HEK293 (cell line): ENCODE results near the gene CEP295NL.

Experiments
- KLF10 ChIP-seq: fragments of 450-650 bp; IDR thresholded peaks from 2 replicates; pipeline ENCODE4 v1.5.1; 2018; ENCODE audit warnings: missing biosample characterization, mild to moderate bottlenecking, missing genetic modification characterization
- MYNN ChIP-seq: fragments of 450-650 bp; formaldehyde crosslinking; IDR thresholded peaks from 2 replicates; pipeline ENCODE4 v1.5.1; 2016; ENCODE audit warnings: missing biosample characterization, missing genetic modification characterization, borderline replicate concordance
- REPIN1 ChIP-seq: fragments of 450-650 bp; formaldehyde crosslinking; IDR thresholded peaks from 2 replicates; pipeline ENCODE4 v1.5.1; 2017; ENCODE audit warnings: missing biosample characterization, missing genetic modification characterization, low read depth
- TRIM28 ChIP-seq: IDR thresholded peaks from 2 replicates; pipeline ENCODE4 v1.6.1; 2011; ENCODE audit warnings: low read length, control low read depth, borderline replicate concordance
- YY1 ChIP-seq: fragments of 450-650 bp; formaldehyde crosslinking; IDR thresholded peaks from 2 replicates; pipeline ENCODE4 v1.5.1; 2018; ENCODE audit warnings: missing biosample characterization, missing genetic modification characterization
- YY2 ChIP-seq: fragments of 450-650 bp; formaldehyde crosslinking; IDR thresholded peaks from 2 replicates; pipeline ENCODE4 v1.5.1; 2016; ENCODE audit warnings: missing biosample characterization, missing genetic modification characterization
- ZFP3 ChIP-seq: fragments of 450-650 bp; formaldehyde crosslinking; IDR thresholded peaks from 2 replicates; pipeline ENCODE4 v1.5.1; 2016; ENCODE audit warnings: low read depth, missing biosample characterization, missing genetic modification characterization
- ZIC2 ChIP-seq: fragments of 450-650 bp; formaldehyde crosslinking; IDR thresholded peaks from 2 replicates; pipeline ENCODE4 v1.5.1; 2016; ENCODE audit warnings: missing biosample characterization, missing genetic modification characterization
- ZNF114 ChIP-seq: fragments of 450-650 bp; formaldehyde crosslinking; IDR thresholded peaks from 2 replicates; pipeline ENCODE4 v1.5.0; 2017; ENCODE audit warnings: missing biosample characterization, missing genetic modification characterization
- ZNF174 ChIP-seq: fragments of 450-650 bp; formaldehyde crosslinking; IDR thresholded peaks from 2 replicates; pipeline ENCODE4 v1.5.0; 2017; ENCODE audit warnings: missing biosample characterization, mild to moderate bottlenecking, missing genetic modification characterization
- ZNF184 ChIP-seq: fragments of 450-650 bp; IDR thresholded peaks from 2 replicates; pipeline ENCODE4 v1.5.1; 2018; ENCODE audit warnings: missing biosample characterization, mild to moderate bottlenecking, missing genetic modification characterization
- ZNF239 ChIP-seq: fragments of 450-650 bp; formaldehyde crosslinking; IDR thresholded peaks from 2 replicates; pipeline ENCODE4 v1.5.1; 2016; ENCODE audit warnings: missing biosample characterization, missing genetic modification characterization
- ZNF335 ChIP-seq: fragments of 450-650 bp; formaldehyde crosslinking; conservative IDR thresholded peaks from 2 replicates; pipeline ENCODE4 v1.5.1; 2016; ENCODE audit warnings: missing biosample characterization, missing genetic modification characterization
- ZNF341 ChIP-seq: fragments of 450-650 bp; formaldehyde crosslinking; IDR thresholded peaks from 2 replicates; pipeline ENCODE4; 2016; ENCODE audit warnings: low read depth, missing biosample characterization, missing genetic modification characterization
- ZNF391 ChIP-seq: fragments of 450-650 bp; formaldehyde crosslinking; IDR thresholded peaks from 2 replicates; pipeline ENCODE4 v1.5.1; 2016; ENCODE audit warnings: low read depth, missing biosample characterization, missing genetic modification characterization, borderline replicate concordance
- ZNF404 ChIP-seq: fragments of 450-650 bp; formaldehyde crosslinking; IDR thresholded peaks from 2 replicates; pipeline ENCODE4 v1.5.1; 2017; ENCODE audit warnings: missing biosample characterization, missing genetic modification characterization
- ZNF501 ChIP-seq: fragments of 450-650 bp; formaldehyde crosslinking; IDR thresholded peaks from 2 replicates; pipeline ENCODE4 v1.5.1; 2016; ENCODE audit warnings: missing biosample characterization, missing genetic modification characterization
- ZNF510 ChIP-seq: fragments of 450-650 bp; formaldehyde crosslinking; IDR thresholded peaks from 2 replicates; pipeline ENCODE4 v1.5.1; 2018; ENCODE audit warnings: mild to moderate bottlenecking, missing genetic modification characterization, missing biosample characterization; ENCODE audit not compliant: insufficient replicate concordance
- ZNF521 ChIP-seq: fragments of 450-650 bp; formaldehyde crosslinking; IDR thresholded peaks from 2 replicates; pipeline ENCODE4 v1.5.1; 2017; ENCODE audit warnings: missing biosample characterization, mild to moderate bottlenecking, missing genetic modification characterization
- ZNF530 ChIP-seq: fragments of 450-650 bp; formaldehyde crosslinking; IDR thresholded peaks from 2 replicates; pipeline ENCODE4 v1.5.1; 2016; ENCODE audit warnings: low read depth, missing biosample characterization, missing genetic modification characterization
- ZNF624 ChIP-seq: fragments of 450-650 bp; formaldehyde crosslinking; IDR thresholded peaks from 2 replicates; pipeline ENCODE4 v1.5.1; 2017; ENCODE audit warnings: missing biosample characterization, missing genetic modification characterization
- ZNF654 ChIP-seq: fragments of 450-650 bp; formaldehyde crosslinking; IDR thresholded peaks from 2 replicates; pipeline ENCODE4 v1.5.1; 2016; ENCODE audit warnings: low read depth, missing biosample characterization, missing genetic modification characterization
- ZNF660 ChIP-seq: fragments of 450-650 bp; IDR thresholded peaks from 2 replicates; pipeline ENCODE4 v1.5.1; 2018; ENCODE audit warnings: missing biosample characterization, mild to moderate bottlenecking, missing genetic modification characterization
- ZSCAN23 ChIP-seq: fragments of 450-650 bp; formaldehyde crosslinking; IDR thresholded peaks from 2 replicates; pipeline ENCODE4 v1.5.1; 2016; ENCODE audit warnings: missing biosample characterization, missing genetic modification characterization
- TF ChIP-seq, protein P1 (sequence below): fragments of 450-650 bp; formaldehyde crosslinking; IDR thresholded peaks from 2 replicates; pipeline ENCODE4 v1.5.1; 2017; ENCODE audit warnings: missing biosample characterization, missing genetic modification characterization
- TF ChIP-seq, protein P2 (sequence below): fragments of 450-650 bp; formaldehyde crosslinking; IDR thresholded peaks from 2 replicates; pipeline ENCODE4 v1.5.1; 2016; ENCODE audit warnings: missing biosample characterization, missing genetic modification characterization
- TF ChIP-seq, protein P3 (sequence below): fragments of 450-650 bp; formaldehyde crosslinking; IDR thresholded peaks from 2 replicates; pipeline ENCODE4 v1.5.1; 2016; ENCODE audit warnings: missing biosample characterization, missing genetic modification characterization
- TF ChIP-seq, protein P4 (sequence below): fragments of 450-650 bp; formaldehyde crosslinking; IDR thresholded peaks from 2 replicates; pipeline ENCODE4 v1.5.1; 2016; ENCODE audit warnings: missing biosample characterization, missing genetic modification characterization
- TF ChIP-seq, protein P5 (sequence below): fragments of 450-650 bp; formaldehyde crosslinking; IDR thresholded peaks from 2 replicates; pipeline ENCODE4 v1.5.1; 2016; ENCODE audit warnings: missing biosample characterization, missing genetic modification characterization
- TF ChIP-seq, protein P6 (sequence below): fragments of 450-650 bp; formaldehyde crosslinking; IDR thresholded peaks from 2 replicates; pipeline ENCODE4 v1.5.1; 2016; ENCODE audit warnings: missing biosample characterization, missing genetic modification characterization

CEP295NL gene

DNA sequence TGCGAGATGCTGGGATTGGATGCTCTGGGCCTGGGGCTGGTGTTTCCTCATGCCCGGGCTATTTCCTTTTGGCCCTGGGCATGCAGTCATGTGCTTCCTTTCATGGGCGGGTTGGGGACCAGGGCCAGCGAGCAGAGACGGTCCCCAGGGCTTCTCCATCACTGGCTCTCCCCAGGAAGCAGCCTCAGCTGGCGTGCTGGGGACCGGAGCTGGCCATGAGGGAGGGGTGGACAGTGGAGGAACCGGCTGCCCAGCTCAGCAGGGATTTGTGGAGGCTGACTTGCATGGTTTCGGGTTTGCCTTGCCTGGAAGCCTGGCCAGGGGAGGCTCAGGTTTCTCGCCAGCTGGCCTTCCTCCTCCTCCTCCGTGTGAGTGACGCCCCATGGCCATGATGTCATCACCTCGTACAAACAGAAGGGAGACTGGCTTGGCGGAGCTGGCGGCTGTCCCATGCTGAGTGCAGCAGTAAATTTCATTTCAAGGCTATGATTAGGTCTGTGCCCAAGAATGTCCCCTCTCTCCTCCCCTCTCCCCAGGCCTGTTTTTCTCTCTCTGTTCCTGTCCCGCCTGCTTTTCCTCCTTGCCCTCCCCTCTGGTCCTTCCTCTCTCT, 31.1 kb upstream of the CEP295NL start (continued):
- peak; percentile 97 for TF ChIP-seq ZNF341 (tag by site-specific recombination)
- TF ChIP-seq REPIN1 = no peak
- TF ChIP-seq, protein P1, sequence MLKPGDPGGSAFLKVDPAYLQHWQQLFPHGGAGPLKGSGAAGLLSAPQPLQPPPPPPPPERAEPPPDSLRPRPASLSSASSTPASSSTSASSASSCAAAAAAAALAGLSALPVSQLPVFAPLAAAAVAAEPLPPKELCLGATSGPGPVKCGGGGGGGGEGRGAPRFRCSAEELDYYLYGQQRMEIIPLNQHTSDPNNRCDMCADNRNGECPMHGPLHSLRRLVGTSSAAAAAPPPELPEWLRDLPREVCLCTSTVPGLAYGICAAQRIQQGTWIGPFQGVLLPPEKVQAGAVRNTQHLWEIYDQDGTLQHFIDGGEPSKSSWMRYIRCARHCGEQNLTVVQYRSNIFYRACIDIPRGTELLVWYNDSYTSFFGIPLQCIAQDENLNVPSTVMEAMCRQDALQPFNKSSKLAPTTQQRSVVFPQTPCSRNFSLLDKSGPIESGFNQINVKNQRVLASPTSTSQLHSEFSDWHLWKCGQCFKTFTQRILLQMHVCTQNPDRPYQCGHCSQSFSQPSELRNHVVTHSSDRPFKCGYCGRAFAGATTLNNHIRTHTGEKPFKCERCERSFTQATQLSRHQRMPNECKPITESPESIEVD (tag by site-specific recombination) = no peak
- TF ChIP-seq ZNF114 (tag by site-specific recombination) = no peak
- TF ChIP-seq ZIC2 (tag by site-specific recombination) = peak; percentile 94
- TF ChIP-seq ZNF184 (tag by site-specific recombination) = no peak; the same call in 1 of the 2 replicates
- no peak for TF ChIP-seq YY2
- peak; percentile 85 for TF ChIP-seq KLF10 (tag by site-specific recombination)
- TF ChIP-seq, protein P2, sequence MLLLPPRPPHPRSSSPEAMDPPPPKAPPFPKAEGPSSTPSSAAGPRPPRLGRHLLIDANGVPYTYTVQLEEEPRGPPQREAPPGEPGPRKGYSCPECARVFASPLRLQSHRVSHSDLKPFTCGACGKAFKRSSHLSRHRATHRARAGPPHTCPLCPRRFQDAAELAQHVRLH (tag by site-specific recombination) = no peak
- TF ChIP-seq MYNN (tag by site-specific recombination) = no peak
- peak; percentile 68; the same call in 1 of the 2 replicates for TF ChIP-seq ZNF501
- TF ChIP-seq, protein P3, sequence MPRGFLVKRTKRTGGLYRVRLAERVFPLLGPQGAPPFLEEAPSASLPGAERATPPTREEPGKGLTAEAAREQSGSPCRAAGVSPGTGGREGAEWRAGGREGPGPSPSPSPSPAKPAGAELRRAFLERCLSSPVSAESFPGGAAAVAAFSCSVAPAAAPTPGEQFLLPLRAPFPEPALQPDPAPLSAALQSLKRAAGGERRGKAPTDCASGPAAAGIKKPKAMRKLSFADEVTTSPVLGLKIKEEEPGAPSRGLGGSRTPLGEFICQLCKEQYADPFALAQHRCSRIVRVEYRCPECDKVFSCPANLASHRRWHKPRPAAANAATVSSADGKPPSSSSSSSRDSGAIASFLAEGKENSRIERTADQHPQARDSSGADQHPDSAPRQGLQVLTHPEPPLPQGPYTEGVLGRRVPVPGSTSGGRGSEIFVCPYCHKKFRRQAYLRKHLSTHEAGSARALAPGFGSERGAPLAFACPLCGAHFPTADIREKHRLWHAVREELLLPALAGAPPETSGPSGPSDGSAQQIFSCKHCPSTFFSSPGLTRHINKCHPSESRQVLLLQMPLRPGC (tag by site-specific recombination) = peak; percentile 94
- TF ChIP-seq ZNF174 = no peak
- TF ChIP-seq ZNF335 (tag by site-specific recombination) = peak; percentile 33; the same call in 1 of the 2 replicates
- TF ChIP-seq ZNF530 (tag by site-specific recombination) = no peak
- no peak for TF ChIP-seq ZFP3 (tag by site-specific recombination)
- TF ChIP-seq, protein P4, sequence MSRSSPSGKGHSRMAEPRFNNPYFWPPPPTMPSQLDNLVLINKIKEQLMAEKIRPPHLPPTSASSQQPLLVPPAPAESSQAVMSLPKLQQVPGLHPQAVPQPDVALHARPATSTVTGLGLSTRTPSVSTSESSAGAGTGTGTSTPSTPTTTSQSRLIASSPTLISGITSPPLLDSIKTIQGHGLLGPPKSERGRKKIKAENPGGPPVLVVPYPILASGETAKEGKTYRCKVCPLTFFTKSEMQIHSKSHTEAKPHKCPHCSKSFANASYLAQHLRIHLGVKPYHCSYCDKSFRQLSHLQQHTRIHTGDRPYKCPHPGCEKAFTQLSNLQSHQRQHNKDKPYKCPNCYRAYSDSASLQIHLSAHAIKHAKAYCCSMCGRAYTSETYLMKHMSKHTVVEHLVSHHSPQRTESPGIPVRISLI = no peak
- TF ChIP-seq ZNF660 (tag by site-specific recombination) = peak; percentile 59; the same call in 1 of the 2 replicates
- no peak for TF ChIP-seq ZNF654 (tag by site-specific recombination)
- TF ChIP-seq ZNF404 (tag by site-specific recombination) = no peak
- TF ChIP-seq ZSCAN23 (tag by site-specific recombination) = no peak
- peak; percentile 100 for TF ChIP-seq ZNF239
- TF ChIP-seq ZNF391 (tag by site-specific recombination) = peak; percentile 77; the same call in 1 of the 2 replicates
- TF ChIP-seq ZNF521 (tag by site-specific recombination) = no peak
- TF ChIP-seq, protein P5, sequence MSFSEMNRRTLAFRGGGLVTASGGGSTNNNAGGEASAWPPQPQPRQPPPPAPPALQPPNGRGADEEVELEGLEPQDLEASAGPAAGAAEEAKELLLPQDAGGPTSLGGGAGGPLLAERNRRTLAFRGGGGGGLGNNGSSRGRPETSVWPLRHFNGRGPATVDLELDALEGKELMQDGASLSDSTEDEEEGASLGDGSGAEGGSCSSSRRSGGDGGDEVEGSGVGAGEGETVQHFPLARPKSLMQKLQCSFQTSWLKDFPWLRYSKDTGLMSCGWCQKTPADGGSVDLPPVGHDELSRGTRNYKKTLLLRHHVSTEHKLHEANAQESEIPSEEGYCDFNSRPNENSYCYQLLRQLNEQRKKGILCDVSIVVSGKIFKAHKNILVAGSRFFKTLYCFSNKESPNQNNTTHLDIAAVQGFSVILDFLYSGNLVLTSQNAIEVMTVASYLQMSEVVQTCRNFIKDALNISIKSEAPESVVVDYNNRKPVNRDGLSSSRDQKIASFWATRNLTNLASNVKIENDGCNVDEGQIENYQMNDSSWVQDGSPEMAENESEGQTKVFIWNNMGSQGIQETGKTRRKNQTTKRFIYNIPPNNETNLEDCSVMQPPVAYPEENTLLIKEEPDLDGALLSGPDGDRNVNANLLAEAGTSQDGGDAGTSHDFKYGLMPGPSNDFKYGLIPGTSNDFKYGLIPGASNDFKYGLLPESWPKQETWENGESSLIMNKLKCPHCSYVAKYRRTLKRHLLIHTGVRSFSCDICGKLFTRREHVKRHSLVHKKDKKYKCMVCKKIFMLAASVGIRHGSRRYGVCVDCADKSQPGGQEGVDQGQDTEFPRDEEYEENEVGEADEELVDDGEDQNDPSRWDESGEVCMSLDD (tag by site-specific recombination) = peak; percentile 76
- peak; percentile 46; the same call in 1 of the 2 replicates for TF ChIP-seq TRIM28
- TF ChIP-seq ZNF624 (tag by site-specific recombination) = no peak
- no peak for TF ChIP-seq YY1 (tag by site-specific recombination)
- no peak for TF ChIP-seq ZNF510 (tag by site-specific recombination)
- TF ChIP-seq, protein P6, sequence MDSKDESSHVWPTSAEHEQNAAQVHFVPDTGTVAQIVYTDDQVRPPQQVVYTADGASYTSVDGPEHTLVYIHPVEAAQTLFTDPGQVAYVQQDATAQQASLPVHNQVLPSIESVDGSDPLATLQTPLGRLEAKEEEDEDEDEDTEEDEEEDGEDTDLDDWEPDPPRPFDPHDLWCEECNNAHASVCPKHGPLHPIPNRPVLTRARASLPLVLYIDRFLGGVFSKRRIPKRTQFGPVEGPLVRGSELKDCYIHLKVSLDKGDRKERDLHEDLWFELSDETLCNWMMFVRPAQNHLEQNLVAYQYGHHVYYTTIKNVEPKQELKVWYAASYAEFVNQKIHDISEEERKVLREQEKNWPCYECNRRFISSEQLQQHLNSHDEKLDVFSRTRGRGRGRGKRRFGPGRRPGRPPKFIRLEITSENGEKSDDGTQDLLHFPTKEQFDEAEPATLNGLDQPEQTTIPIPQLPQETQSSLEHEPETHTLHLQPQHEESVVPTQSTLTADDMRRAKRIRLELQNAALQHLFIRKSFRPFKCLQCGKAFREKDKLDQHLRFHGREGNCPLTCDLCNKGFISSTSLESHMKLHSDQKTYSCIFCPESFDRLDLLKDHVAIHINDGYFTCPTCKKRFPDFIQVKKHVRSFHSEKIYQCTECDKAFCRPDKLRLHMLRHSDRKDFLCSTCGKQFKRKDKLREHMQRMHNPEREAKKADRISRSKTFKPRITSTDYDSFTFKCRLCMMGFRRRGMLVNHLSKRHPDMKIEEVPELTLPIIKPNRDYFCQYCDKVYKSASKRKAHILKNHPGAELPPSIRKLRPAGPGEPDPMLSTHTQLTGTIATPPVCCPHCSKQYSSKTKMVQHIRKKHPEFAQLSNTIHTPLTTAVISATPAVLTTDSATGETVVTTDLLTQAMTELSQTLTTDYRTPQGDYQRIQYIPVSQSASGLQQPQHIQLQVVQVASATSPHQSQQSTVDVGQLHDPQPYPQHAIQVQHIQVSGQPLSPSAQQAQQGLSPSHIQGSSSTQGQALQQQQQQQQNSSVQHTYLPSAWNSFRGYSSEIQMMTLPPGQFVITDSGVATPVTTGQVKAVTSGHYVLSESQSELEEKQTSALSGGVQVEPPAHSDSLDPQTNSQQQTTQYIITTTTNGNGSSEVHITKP = peak; percentile 54
